PC-9 (cell line): ENCODE results near the gene CPVL.

Source experiments
- CTCF ChIP-seq: fragments of 200-600 bp; sonication (generic); conservative IDR thresholded peaks from 2 replicates; pipeline ENCODE4 v1.6.1; 2017; ENCODE audit warnings: mixed run types, antibody characterized with exemption, mild to moderate bottlenecking, moderate library complexity
- EZH2 ChIP-seq: fragments of 200-600 bp; sonication (generic); IDR thresholded peaks from 2 replicates; pipeline ENCODE4 v1.8.0; 2017; ENCODE audit warnings: antibody characterized with exemption, low read depth

- TF ChIP-seq CTCF (no peak), EZH2 (no peak)
Measured at GRCh38 chr7:29161231-29161630, 14.9 kb upstream of the CPVL start.
